Measurements from ENCODE around the gene FANCM.

GRCh38 chr14:45091710-45092109 lies 44.0 kb upstream of the FANCM start:
- TF ChIP-seq POLR2A (IDR thresholded peaks at IDR 0.05) = no peak
- no peak for TF ChIP-seq CTCF (IDR thresholded peaks at IDR 0.05)
